NCI-H748 (cell line): ENCODE measurements around the gene KANSL2.

Source experiments
- DNase-seq: peaks from one replicate; lab custom pipeline; 2025; ENCODE audit not compliant: unreplicated experiment; lab: John Stamatoyannopoulos, UW

KANSL2 gene

GRCh38 chr12:48613321-48613720 is 68.7 kb downstream of the KANSL2 start:
- no peak for DNase-seq
